GM21526 (cell line): ENCODE data around the gene GRK6.
"Not testable (repeated sequence)": the region's sequence is repeated elsewhere in the genome, so short reads cannot be mapped to it uniquely, and the experiment has no call there.

Experiments used
- ATAC-seq: cut with Tn5 transposase; IDR thresholded peaks from one replicate; pipeline ENCODE4 v1.9.1; 2021; ENCODE audit warnings: moderate library complexity; ENCODE audit not compliant: unreplicated experiment, low FRiP score

Gene GRK6

DNA sequence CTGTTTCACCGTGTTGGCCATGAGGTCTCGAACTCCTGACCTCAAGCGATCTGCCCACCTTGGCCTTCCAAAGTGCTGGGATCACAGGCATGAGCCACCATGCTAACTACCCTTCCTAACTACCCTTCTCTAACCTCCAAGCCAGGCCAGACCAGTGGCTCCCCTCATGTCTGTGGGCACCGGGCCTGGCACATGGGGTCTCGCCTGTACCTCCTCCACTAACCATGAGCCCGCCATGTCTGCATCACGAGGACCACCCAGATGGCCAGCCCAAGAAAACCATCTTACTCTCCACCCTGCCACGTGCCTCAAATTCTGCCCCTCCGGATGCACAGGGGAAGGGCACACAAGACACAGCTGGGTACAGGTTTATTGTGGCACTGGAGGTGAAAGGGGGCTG, 56.6 kb downstream of the GRK6 start:
- ATAC-seq = no peak

DNA sequence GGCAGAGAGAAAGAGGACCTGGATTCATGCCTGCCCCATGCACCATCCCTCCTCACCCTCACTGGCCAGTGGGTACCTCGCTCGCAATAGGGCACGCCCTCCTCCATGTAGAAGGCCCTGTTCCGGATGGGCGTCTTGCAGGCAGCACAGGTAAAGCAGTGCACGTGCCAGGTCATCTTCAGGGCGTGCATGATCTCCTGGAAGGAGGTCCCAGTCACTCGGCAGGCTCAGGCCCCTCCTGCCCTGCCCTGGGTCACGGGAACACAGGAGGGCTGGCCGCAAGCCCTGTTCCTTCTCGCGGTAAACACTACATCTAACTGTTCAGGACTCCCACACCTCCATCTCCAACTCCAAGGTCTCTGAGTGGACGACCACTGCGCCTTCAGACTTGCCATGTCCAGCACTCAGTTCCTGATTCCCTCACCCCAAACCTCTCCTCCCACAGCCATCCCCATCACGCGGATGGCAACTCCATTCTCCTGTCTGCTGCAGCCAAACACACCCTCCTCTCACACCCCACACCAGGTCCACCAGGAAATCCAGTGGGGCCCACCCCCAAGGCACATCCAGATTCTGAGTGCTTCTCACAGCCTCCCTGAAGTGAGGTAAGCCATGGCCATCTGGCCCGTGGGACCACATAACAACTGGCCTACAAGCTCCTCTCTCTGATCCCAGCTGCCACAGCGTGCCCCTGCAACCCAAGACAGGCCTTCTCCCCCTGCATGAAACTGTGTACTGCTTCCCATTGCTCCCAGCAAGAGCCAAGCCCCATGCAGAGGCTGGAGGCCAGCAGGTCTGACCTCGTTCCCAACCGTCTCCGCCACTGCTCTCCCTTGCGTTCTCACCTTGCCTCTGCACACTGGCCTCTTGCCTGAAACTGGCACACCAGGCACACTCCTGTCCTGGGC, 57.8 kb downstream of the GRK6 start:
- ATAC-seq = no peak

DNA sequence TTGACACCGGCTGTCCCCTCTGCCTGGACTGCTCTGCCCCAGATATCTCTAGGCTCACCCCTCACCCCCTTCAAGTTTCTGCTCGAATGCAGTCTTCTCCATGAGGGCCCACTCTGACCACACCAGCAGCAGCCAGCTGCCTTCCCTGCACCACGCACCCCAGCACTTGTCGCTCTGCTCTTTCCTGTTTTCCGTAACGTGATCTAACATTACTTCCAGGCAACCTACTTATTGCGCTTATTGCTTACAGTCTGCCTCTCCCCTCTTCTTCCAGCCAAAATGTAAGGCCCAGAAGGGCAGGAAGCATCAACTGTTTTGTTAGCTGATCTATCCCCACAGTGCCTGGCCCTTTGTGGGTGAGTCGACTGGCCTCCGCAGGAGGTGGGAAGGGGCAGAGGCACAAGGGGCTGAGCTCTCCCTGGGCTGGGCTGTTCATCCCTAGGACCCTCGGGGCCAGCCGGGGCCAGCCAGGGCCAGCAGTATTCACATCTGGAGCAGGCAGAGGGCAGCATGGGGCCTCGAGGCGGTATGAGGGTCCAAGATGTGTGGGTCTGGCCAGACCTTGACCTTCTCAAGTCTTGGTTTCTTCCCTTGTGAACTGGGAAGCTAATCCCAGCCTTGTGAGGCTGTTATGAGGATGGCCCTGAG, 58.5 kb downstream of the GRK6 start:
- no peak for ATAC-seq

DNA sequence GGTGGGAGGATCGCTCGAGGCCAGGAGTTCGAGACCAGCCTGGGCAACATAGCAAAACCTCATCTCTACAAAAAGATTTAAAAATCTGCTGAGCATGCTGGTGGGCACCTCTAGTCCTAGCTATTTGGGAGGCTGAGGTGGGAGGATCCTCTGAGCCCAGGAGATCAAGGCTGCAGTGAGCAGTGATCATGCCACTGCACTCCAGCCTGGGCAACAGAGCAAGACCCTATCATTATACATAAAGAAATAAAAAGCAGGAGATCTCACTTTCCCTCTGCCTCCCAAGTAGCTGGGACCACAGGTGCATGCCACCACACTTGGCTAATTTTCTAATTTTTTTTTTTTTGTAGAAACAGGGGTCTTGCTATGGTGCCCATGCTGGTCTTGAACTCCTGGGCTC, 59.3 kb downstream of the GRK6 start:
- ATAC-seq = not testable (repeated sequence)

DNA sequence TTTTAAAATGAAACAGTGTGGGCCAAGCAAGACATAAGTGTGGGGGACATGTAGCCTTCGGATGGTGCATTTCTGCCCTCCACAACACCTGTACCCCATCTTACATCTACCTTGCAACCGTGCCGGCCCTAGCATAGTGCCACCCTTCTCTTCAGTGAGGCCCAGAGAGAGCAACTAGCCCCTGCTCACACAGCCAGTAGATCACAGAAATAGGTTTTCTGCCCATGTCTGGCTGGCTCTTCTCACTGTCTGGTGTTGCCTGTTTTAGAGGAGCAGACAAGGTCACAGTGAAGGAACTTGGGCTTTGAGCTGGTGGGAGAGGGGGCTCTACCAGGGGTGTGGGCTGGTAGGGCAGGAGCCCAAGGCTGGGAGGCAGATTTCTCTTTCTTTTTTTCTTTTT, 59.8 kb downstream of the GRK6 start:
- no peak for ATAC-seq

DNA sequence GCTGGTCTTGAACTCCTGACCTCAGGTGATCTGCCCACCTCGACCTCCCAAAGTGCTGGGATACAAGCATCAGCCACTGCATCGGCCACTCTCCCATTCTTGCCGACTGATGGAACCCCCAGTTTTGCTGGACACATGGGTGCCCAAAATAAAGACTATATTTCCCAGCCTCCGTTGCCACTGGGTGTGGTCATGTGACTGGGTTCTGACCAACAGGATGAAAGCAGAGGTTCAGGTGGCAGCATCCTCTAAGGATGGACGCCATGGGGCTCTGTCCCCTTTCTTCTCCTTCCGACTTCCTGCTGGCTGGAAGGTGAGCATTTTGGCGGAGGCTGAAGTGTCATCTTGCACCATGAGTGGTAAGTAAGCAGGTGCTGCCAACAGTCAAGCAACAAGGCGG, 60.7 kb downstream of the GRK6 start:
- no peak for ATAC-seq

DNA sequence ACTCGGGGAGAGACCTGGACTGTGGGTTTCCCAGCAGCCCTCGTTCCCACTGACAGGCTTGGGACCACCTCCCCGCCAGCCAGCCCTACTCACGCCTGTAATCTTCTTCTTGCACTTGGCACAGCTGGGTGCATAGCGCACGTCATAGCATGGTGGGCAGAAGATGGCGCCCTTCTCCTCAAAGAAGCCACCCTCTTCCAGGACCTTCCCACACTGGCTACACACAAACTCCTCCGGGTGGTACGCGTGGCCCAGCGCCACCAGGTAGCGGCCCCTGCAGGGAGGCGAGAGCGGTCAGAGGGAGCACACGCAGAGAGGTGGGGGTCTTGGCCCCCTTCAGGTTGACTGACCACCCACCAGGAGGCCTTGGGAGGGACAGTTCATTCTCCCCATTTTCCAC, 61.5 kb downstream of the GRK6 start:
- no peak for ATAC-seq

DNA sequence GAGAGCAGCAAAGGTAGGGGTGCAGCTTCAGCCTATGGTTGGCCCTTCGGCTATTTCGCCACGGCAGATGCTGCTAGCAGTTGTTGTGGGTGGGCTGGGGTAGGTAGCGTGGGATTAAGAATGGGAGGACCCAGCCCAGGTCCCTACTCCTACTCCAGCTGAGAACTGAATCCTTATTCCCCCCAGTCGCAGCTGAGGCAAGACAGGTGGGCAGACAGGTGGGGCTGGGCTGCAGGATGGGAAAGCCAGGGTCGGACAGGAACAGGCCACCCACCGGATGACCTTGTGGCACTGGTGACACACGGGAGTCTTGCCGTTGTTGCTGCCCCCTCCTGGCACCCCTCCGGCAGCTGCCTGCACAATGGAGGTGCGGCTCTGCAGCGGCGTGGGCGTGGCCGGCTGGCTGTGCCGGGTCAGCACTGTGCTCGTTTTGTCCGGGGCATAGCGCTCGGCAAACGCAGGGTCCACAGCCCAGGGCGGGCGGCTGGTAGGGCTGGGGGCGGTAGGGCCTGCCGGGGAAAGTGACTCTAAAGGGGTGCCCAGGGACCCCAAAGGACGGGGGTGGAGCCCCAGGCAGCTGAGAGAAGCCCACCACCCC, 62.7 kb downstream of the GRK6 start:
- ATAC-seq = no peak

DNA sequence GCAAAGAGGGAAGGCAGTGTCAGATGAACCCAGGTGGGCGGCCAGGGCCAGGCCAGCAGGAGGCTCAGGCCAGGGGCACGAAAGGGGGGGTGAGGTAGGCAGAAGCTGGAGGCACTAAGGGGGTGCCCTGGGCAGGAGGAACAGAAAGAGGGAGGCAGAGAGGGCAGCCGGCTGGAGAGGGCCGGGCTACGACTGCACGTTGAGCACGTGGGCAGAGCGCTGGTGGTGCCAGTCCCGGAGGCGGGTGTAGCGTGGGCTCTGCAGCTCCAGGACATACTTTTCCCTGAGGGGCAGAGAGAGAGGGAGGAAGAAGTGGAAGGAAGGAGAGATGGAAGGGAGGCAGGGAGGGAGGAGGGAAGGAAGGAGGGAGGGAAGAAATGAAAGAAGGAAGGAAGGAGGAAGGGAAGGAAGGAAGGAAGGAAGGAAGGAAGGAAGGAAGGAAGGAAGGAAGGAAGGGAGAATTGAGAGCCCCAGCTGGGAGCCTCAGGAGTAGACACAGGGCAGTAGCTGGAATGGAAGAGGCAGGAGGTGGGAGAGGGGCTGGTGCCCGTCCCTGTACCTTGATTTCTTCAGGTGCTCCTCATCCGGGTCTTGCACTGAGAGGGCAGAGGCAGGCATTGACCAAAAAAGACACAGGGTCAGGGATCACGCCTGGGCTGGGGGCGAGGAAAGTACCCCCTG, 64.0 kb downstream of the GRK6 start:
- ATAC-seq = no peak

DNA sequence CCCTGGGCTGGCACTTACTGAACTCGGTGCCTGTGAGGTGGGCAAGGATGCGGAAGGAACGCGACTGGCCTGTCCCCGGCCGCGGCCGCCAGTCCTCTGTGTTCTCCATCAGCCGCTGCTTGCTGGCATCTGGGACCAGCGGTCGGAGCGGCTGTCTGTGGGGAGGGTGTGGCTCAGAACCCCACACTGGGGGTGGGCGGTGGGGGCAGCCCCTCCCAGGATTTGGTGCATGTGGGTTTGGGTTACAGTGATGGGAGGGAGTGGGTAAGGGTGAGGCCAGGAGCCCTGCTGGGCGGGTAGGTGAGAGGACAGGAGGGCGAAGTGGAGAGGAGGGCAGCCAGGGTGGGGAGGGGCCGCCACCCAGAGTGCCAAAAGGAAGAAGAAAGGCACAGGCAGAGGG, 64.5 kb downstream of the GRK6 start:
- no peak for ATAC-seq

DNA sequence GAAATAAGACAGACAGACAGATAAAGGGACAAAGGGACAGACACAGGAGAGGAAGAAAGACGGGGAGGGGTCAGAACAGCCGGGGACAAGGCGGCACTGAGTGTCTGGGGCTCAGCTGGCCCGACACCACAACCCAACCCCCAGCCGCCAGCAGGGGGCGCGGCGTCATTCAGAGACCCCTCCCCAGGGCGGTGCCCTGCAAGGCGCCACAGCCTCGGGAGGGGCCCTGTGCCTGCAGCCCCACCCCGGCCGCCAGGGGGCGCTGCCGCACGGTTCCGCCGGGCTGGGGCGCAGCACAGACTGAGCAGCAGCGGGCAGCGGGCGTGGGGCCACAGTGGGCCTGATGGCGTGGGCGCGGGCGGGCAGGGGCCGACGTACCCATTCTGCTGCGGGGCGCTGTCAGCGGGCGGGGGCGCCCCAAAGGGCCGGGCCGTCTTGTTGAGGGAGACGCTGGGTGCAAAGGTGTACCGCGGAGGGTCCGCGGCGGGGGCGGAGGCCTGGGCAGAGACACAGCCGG, 65.0 kb downstream of the GRK6 start:
- ATAC-seq = no peak

DNA sequence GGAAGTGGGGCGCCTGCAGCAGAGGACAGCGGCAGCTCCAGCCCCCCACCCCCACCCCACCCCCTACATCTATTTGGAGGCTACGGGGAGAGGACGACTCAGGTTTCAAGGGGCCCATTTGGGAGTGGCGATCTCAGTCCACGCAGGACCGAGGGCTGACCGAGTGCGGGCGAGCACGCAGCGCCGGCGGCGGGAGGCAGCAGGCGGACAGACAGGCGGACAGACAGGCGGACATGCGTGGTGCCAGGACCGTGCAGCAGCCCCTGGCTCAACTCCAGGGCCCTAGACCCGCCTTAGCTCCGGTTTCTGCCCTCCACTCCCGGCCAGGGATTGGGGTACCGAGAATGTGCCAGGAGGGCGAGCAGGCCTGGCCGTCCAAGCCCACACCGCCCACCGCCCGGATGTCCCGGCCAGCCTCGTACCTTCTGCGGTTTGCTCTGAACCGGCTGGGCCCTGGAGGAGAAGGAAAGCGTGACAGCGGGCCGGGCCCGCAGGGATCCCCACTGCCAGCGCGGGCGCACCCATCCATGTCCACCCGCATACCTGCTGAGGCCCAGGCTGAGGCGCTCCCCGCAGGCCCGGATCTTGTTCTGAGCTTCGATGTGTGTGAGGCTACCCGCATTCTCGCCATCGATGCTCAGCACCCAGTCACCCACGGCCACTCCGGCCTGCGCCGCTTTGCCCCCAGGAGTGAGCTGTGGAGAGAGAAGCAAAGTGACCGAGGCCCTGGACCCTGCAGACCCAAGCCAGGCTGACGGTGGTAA, 65.7 kb downstream of the GRK6 start:
- no peak for ATAC-seq
